H9 (cell line): ENCODE data around the gene MNS1. TPM values are rescaled to one million over a fixed set of nuclear protein-coding genes. Genes with fewer than 3 reads are reported as not detected.
"Not testable (repeated sequence)": the region's sequence is repeated elsewhere in the genome, so short reads cannot be mapped to it uniquely, and the experiment has no call there.

ENCODE experiments used
- DNase-seq: peaks from one replicate; pipeline ENCODE4 v3.0.0-alpha.2; 2017
- H2AFZ ChIP-seq: one replicate; pipeline ENCODE4 v1.6.1; 2013; ENCODE audit warnings: mild to moderate bottlenecking, low read length, control low read depth, moderate library complexity
- H2AK5ac ChIP-seq: 2 replicates; pipeline ENCODE4 v1.6.1; 2013; ENCODE audit warnings: low read length, control low read depth, mixed read lengths; ENCODE audit not compliant: insufficient read length
- H2BK120ac ChIP-seq: one replicate; pipeline ENCODE4 v1.6.1; 2013; ENCODE audit warnings: low read depth, mild to moderate bottlenecking, low read length, control low read depth, inconsistent platforms; ENCODE audit not compliant: poor library complexity, severe bottlenecking
- H2BK12ac ChIP-seq: 2 replicates; pipeline ENCODE4 v1.6.1; 2013; ENCODE audit warnings: low read length, control low read depth, mixed read lengths, low read depth; ENCODE audit not compliant: insufficient read length
- H2BK15ac ChIP-seq: 2 replicates; pipeline ENCODE4 v1.6.1; 2013; ENCODE audit warnings: low read depth, low read length, control low read depth
- H2BK20ac ChIP-seq: one replicate; pipeline ENCODE4 v1.6.1; 2013; ENCODE audit warnings: low read depth, mild to moderate bottlenecking, low read length, control low read depth, inconsistent platforms; ENCODE audit not compliant: poor library complexity, severe bottlenecking
- H2BK5ac ChIP-seq: 2 replicates; pipeline ENCODE4 v1.6.1; 2013; ENCODE audit warnings: low read length, control low read depth, mixed read lengths; ENCODE audit not compliant: insufficient read length
- H3K14ac ChIP-seq: 2 replicates; pipeline ENCODE4 v1.6.1; 2013; ENCODE audit warnings: low read length, control low read depth; ENCODE audit not compliant: insufficient read depth
- H3K18ac ChIP-seq: 2 replicates; pipeline ENCODE4 v1.6.1; 2013; ENCODE audit warnings: low read depth, mild to moderate bottlenecking, mixed read lengths, low read length, control low read depth; ENCODE audit not compliant: insufficient read length
- H3K23ac ChIP-seq: 2 replicates; pipeline ENCODE4 v1.6.1; 2013; ENCODE audit warnings: low read length, control low read depth, mixed read lengths, low read depth; ENCODE audit not compliant: insufficient read length
- H3K23me2 ChIP-seq: 2 replicates; pipeline ENCODE4 v1.6.1; 2013; ENCODE audit warnings: low read depth, mild to moderate bottlenecking, mixed read lengths, low read length, control low read depth; ENCODE audit not compliant: insufficient read length, poor library complexity, severe bottlenecking
- H3K27ac ChIP-seq: 2 replicates; pipeline ENCODE4 v1.5.1; 2013; ENCODE audit warnings: low read length, control low read depth, mixed read lengths, low read depth; ENCODE audit not compliant: insufficient read length
- H3K27me3 ChIP-seq: 2 replicates; pipeline ENCODE4 v1.6.1; 2013; ENCODE audit warnings: low read length, control low read depth, inconsistent platforms; ENCODE audit not compliant: insufficient read depth
- H3K4ac ChIP-seq: 2 replicates; pipeline ENCODE4 v1.6.1; 2013; ENCODE audit warnings: low read depth, mild to moderate bottlenecking, control low read depth, inconsistent platforms, low read length, moderate library complexity
- H3K4me1 ChIP-seq: 2 replicates; pipeline ENCODE4 v1.6.1; 2013; ENCODE audit warnings: low read length, control low read depth, inconsistent platforms; ENCODE audit not compliant: insufficient read depth
- H3K4me2 ChIP-seq: 2 replicates; pipeline ENCODE4 v1.6.1; 2013; ENCODE audit warnings: low read length, control low read depth, mixed read lengths; ENCODE audit not compliant: insufficient read length, insufficient read depth
- H3K56ac ChIP-seq: 2 replicates; pipeline ENCODE4 v1.6.1; 2013; ENCODE audit warnings: low read depth, mild to moderate bottlenecking, mixed read lengths, low read length, control low read depth; ENCODE audit not compliant: insufficient read length
- H3K79me1 ChIP-seq: 2 replicates; pipeline ENCODE4 v1.6.1; 2013; ENCODE audit warnings: low read depth, mild to moderate bottlenecking, moderate library complexity, low read length, control low read depth, inconsistent platforms; ENCODE audit not compliant: insufficient read depth, poor library complexity, severe bottlenecking
- H3K79me2 ChIP-seq: 2 replicates; pipeline ENCODE4 v1.6.1; 2013; ENCODE audit warnings: low read length, control low read depth, inconsistent platforms; ENCODE audit not compliant: insufficient read depth
- H3K9ac ChIP-seq: 2 replicates; pipeline ENCODE4 v1.6.1; 2013; ENCODE audit warnings: low read length, control low read depth, mixed read lengths; ENCODE audit not compliant: insufficient read length; ENCODE audit errors: extremely low read depth
- H3K9me3 ChIP-seq: one replicate; pipeline ENCODE4 v1.6.1; 2013; ENCODE audit warnings: low read depth, low read length, inconsistent platforms; ENCODE audit not compliant: control insufficient read depth
- H3T11ph ChIP-seq: one replicate; pipeline ENCODE4 v1.6.1; 2013; ENCODE audit warnings: mild to moderate bottlenecking, low read length, control low read depth, inconsistent platforms
- H4K20me1 ChIP-seq: one replicate; pipeline ENCODE4 v1.6.1; 2013; ENCODE audit not compliant: control insufficient read depth, insufficient read length, insufficient read depth
- H4K5ac ChIP-seq: 2 replicates; pipeline ENCODE4 v1.6.1; 2013; ENCODE audit warnings: low read depth, mild to moderate bottlenecking, mixed read lengths, low read length, control low read depth; ENCODE audit not compliant: insufficient read length
- H4K8ac ChIP-seq: replicated peaks from 2 replicates; pipeline ENCODE4 v1.6.1; 2013; ENCODE audit warnings: low read length, control low read depth, mixed read lengths, low read depth; ENCODE audit not compliant: insufficient read length
- H4K91ac ChIP-seq: 2 replicates; pipeline ENCODE4 v1.6.1; 2013; ENCODE audit warnings: low read depth, mild to moderate bottlenecking, moderate library complexity, mixed read lengths, low read length, control low read depth; ENCODE audit not compliant: insufficient read length
- H3K27ac Mint-ChIP-seq, 3 experiments: 2 replicates in 2 of 3; 3 replicates in 1 of 3; pipeline ENCODE4 v1.8.0; 2020 to 2021; ENCODE audit warnings: mixed read lengths in 3 of 3, mild to moderate bottlenecking in 1 of 3, moderate library complexity in 1 of 3
- H3K27me3 Mint-ChIP-seq: 2 replicates; pipeline ENCODE4 v1.8.0; 2021; ENCODE audit warnings: low read depth, mild to moderate bottlenecking, moderate library complexity, mixed read lengths
- H3K36me3 Mint-ChIP-seq, 3 experiments: 2 replicates in 2 of 3; 3 replicates in 1 of 3; pipeline ENCODE4 v1.8.0; 2020 to 2021; ENCODE audit warnings: low read depth in 3 of 3, mixed read lengths in 3 of 3; ENCODE audit not compliant: insufficient read depth in 1 of 3
- H3K4me1 Mint-ChIP-seq, 2 experiments: 2 replicates each; pipeline ENCODE4 v1.8.0; 2020; ENCODE audit warnings: mixed read lengths in 2 of 2
- H3K4me3 Mint-ChIP-seq, 2 experiments: 2 replicates in 1 of 2; 3 replicates in 1 of 2; pipeline ENCODE4 v1.8.0; 2020 to 2021; ENCODE audit warnings: mild to moderate bottlenecking in 2 of 2, mixed read lengths in 2 of 2, moderate library complexity in 1 of 2
- H3K9me3 Mint-ChIP-seq, 2 experiments: 2 replicates in 1 of 2; 3 replicates in 1 of 2; pipeline ENCODE4 v1.8.0; 2020; ENCODE audit warnings: mild to moderate bottlenecking in 2 of 2, mixed read lengths in 2 of 2, moderate library complexity in 1 of 2
- CTCF ChIP-seq: fragments of 200-600 bp; sonication (generic); conservative IDR thresholded peaks from 3 replicates; pipeline ENCODE4 v1.8.0; 2021; ENCODE audit warnings: antibody characterized with exemption, mild to moderate bottlenecking
- WGBS: extraction: QIAGEN DNeasy Blood & Tissue Kit; methylation state at CpG from one replicate; pipeline ENCODE4 v1.1.7; 2013; ENCODE audit warnings: missing lambda C conversion rate, low lambda C conversion rate, mixed read lengths; ENCODE audit not compliant: insufficient read length; ENCODE audit errors: extremely low coverage; 5-methylcytosine and 5-hydroxymethylcytosine counted together
- total RNA-seq: library from RNA; stranded (reverse); gene quantifications from 2 replicates; pipeline ENCODE4 v1.2.1, GENCODE V29; 2021

MNS1 gene
- total RNA-seq, 1 experiment from 2014 or later: 4.2 TPM

GRCh38 chr15:56490461-56490860, 25.5 kb upstream of the MNS1 start:
- H3K9me3 ChIP-seq: no peaks in the 10 kb centered on the region
- H3K27me3 ChIP-seq: no peaks in the 10 kb centered on the region
- H2BK120ac ChIP-seq: no peak overlapping the region
- H2BK12ac ChIP-seq: no peak overlapping the region
- H2AFZ ChIP-seq: no peak overlapping the region
- H3K79me2 ChIP-seq: no peaks in the 10 kb centered on the region
- no peak overlapping the region for H2BK5ac ChIP-seq
- H4K8ac ChIP-seq: no peak overlapping the region
- DNase-seq: no peak
- no peaks in the 10 kb centered on the region for H3K79me1 ChIP-seq
- H3K18ac ChIP-seq: no peak overlapping the region
- no peak overlapping the region for H3K27ac ChIP-seq
- Mint-ChIP-seq H3K4me3 (no peak overlapping the region), H3K9me3 (peaks cover 9% of the 10 kb centered on the region in 2 experiments), H3K4me1 (no peaks in the 10 kb centered on the region), H3K27ac (no peak overlapping the region; a peak in 1 of 7 replicates), H3K27me3 (no peaks in the 10 kb centered on the region), H3K36me3 (peaks cover 4 to 6% (median 6%) of the 10 kb centered on the region in 3 experiments; a peak in 5 of 7 replicates)
- H3K23ac ChIP-seq: no peak overlapping the region
- no peak overlapping the region for H3K14ac ChIP-seq
- no peak for TF ChIP-seq CTCF
- H3T11ph ChIP-seq: no peak overlapping the region
- no peak overlapping the region for H3K4me2 ChIP-seq
- no peak overlapping the region for H2BK20ac ChIP-seq
- H4K5ac ChIP-seq: no peak overlapping the region
- H4K91ac ChIP-seq: no peak overlapping the region
- WGBS: no CpG with 5 or more reads among the region's 1 CpG
- no peak overlapping the region for H3K56ac ChIP-seq
- no peaks in the 10 kb centered on the region for H3K4me1 ChIP-seq
- H2BK15ac ChIP-seq: no peak overlapping the region
- no peak overlapping the region for H2AK5ac ChIP-seq
- H3K23me2 ChIP-seq: no peaks in the 10 kb centered on the region
- no peaks in the 10 kb centered on the region for H4K20me1 ChIP-seq
- no peak overlapping the region for H3K9ac ChIP-seq
- no peak overlapping the region for H3K4ac ChIP-seq

GRCh38 chr15:56486206-56486605, 21.3 kb upstream of the MNS1 start:
- not testable (repeated sequence) for H3K27me3 ChIP-seq, H2BK15ac ChIP-seq, DNase-seq, H2BK20ac ChIP-seq, H2BK5ac ChIP-seq, H3K23me2 ChIP-seq, H4K5ac ChIP-seq, H2AFZ ChIP-seq, H3K79me1 ChIP-seq, H3K4me1 Mint-ChIP-seq, H4K8ac ChIP-seq, H3K9ac ChIP-seq, H3K4me1 ChIP-seq, H3K4me2 ChIP-seq, H3K23ac ChIP-seq, H3K27ac ChIP-seq, H4K20me1 ChIP-seq, H2BK12ac ChIP-seq, H4K91ac ChIP-seq, H3K79me2 ChIP-seq, H3K27ac Mint-ChIP-seq, H2AK5ac ChIP-seq, H3K9me3 ChIP-seq, H3K4me3 Mint-ChIP-seq, H3K27me3 Mint-ChIP-seq, H3K56ac ChIP-seq, H2BK120ac ChIP-seq, H3K4ac ChIP-seq, H3T11ph ChIP-seq, H3K14ac ChIP-seq, H3K18ac ChIP-seq
- Mint-ChIP-seq H3K9me3 (peaks cover 17 to 22% of the 10 kb centered on the region in 2 experiments), H3K36me3 (peaks cover 9 to 12% (median 11%) of the 10 kb centered on the region in 3 experiments; a peak in 6 of 7 replicates)
- no CpG with 5 or more reads among the region's 2 CpGs for WGBS
